Activated naive CD8-positive, alpha-beta T cell treated with anti-CD3 and anti-CD28 coated beads, Interleukin-2, amount 50 U/mL, for 16 hours (primary cell): ENCODE measurements around the gene FAM98C.
"Not testable (repeated sequence)": the region's sequence is repeated elsewhere in the genome, so short reads cannot be mapped to it uniquely, and the experiment has no call there.

Experiments
- DNase-seq: peaks from one replicate; pipeline ENCODE4 v3.0.0-alpha.2; 2020; ENCODE audit warnings: low read depth, low spot score

The FAM98C gene

GRCh38 chr19:38425810-38426466, 23.0 kb downstream of the FAM98C start, which contains the start of gene RASGRP4:
TSS of gene RASGRP4 (minus strand) at chr19:38426219. CDS start at chr19:38426091, 128 bp downstream.
- no peak for DNase-seq

DNA sequence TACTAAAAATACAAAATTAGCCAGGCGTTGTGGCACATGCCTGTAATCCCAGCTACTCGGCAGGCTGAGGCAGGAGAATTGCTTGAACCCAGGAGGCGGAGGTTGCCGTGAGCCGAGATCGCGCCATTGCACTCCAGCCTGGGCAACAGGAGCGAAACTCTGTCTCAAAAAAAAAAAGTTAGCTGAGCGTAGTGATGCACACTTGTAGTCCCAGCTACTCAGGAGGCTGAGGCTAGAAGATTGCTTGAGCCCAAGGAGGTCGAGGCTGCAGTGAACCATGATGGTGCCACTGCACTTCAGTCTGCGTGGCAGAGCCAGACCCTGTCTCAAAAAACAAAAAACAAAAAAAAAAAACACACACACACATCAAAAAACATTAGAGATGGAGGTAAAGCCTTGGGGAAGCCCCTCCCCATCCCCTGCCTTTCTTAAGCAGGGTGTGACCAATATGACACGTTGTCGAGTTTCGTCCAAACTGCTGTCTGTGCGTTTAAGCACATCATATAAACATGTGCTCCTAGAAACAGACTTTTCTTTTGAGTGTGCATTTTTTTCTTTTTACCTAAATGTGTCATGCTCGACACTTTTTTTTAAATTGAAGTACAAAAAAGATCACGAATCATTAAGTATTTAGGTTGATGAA, 24.3 kb downstream of the FAM98C start:
- not testable (repeated sequence) for DNase-seq

DNA sequence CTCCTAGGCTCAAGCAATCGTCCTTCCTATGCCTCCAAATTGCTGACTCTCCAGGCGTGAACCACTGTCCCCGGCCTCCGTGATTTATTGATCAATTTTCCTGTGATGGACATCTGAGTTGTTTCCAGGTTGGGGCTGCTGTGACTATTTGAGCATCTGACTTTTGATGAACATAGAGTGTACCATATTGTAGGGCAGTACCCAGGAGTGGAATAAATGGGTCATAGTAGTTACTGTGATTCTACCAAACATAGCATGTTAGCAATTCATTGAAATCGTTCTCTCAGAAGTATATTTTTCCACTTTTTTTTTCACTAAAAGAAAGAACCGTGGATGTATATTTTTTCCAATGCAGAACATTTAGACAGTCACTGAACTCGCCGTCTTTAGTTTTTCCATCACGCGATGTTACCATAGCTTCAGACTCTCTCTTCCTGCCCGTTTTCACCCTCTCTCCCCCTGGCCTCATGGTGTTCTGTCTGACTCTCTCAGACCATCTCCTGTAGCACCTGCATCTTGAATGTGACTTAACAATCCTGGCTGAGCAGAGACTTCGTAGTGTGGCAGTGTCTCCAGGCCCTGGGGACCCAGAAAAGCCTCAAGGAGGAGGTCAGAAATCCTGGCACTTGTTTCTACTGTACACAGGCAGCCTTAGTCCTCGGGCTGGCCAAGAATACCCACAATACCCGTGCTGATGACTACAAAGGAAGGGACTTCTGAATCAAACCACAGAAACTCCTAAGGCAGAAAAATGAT, 26.3 kb downstream of the FAM98C start:
- DNase-seq = no peak

DNA sequence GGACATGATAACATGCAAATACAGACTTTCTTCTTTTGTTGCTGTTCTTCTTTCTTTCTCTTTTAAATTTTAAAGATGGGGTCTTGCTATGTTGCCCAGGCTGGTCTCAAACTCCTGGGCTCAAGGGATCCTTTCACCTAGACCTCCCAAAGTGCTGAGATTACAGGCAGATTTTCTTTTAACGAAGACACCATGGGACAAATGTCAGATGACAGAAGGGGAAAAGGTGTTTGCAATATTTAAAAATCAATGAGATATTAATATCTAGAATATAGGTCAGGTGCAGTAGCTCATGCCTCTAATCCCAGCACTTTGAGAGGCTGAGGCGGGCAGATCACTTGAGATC, 26.9 kb downstream of the FAM98C start:
- DNase-seq = no peak

GRCh38 chr19:38430931-38431330, 28.0 kb downstream of the FAM98C start:
- no peak for DNase-seq

GRCh38 chr19:38433268-38433733, 30.4 kb downstream of the FAM98C start, which contains the start of gene RYR1:
TSS of gene RYR1 (plus strand) at chr19:38433691. CDS start at chr19:38433830, 139 bp downstream.
- no peak for DNase-seq

- DNase-seq = no peak
Observed at GRCh38 chr19:38434549-38435051, 31.7 kb downstream of the FAM98C start.

DNA sequence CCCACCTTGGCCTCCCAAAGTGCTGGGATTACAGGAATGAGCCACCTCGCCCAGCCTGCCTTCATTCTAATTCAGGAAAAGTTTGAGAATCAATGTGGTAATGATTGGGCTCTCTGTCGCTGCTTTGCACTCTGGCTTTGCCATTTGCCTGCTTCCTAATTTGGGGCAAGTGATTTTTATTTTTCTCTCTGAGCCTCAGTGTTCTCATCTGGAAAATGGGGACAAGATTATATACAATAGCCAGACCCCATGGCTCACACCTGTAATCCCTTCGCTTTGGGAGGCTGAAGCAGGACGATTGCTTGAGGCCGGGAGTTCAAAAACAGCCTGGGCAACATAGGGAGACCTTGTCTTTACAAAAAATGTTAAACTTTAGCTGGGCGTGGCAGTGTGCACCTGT, 34.4 kb downstream of the FAM98C start:
- DNase-seq = no peak

GRCh38 chr19:38437917-38438316, 35.0 kb downstream of the FAM98C start:
- DNase-seq = no peak

GRCh38 chr19:38440592-38440991, 37.7 kb downstream of the FAM98C start:
- no peak for DNase-seq

DNA sequence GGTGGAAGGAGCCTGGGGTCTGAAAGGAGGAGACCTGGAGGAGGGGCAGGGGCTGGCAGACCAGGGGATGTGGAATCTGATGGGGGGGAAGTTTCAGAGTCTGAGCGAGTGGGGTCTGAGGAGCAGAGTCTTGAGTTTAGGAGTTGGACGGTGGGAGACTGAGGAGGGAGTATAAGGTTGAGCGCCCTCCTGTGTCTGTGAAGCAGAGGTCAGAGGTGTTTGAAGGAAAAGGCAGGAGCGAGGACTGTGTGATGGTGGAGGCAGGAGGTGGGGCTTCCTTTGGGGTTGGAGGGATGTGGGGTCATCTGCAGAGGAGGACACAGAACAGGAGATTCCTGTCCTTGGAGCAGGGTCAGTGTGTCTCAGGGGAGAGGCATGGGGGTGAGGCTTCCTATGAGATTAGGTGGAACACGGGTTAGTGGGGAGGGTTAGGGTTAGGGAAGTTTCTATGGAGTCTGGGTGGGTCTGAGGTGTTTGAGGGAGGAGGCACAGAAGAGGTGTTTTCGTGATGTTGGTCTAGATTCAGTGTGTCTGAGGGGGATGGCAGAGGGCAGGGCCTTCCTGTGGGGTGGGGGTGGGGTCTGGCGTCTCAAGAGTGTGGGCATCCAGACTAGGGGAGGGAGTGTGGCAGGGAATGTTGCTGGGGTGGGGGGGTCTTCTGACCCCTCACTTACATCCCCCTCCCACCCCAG, 38.9 kb downstream of the FAM98C start:
- no peak for DNase-seq

- DNase-seq = no peak
Observed at GRCh38 chr19:38442736-38443135, 39.8 kb downstream of the FAM98C start.

- no peak for DNase-seq
Observed at GRCh38 chr19:38443458-38443999, 40.6 kb downstream of the FAM98C start.

DNA sequence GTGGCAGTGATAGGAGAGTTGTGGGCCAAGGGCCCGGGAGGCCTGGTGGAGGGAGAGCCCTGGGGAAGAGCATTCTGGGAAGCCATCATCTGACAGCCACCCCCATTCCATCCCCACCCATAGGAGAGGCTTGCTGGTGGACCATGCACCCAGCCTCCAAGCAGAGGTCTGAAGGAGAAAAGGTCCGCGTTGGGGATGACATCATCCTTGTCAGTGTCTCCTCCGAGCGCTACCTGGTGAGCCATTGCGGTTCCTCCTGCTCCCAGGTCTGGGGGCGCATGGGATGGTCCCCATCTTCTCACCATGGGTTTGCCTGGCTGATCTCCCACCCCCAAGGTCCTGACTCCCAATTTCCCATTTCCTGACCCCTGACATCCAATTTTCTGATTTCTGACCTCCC, 41.1 kb downstream of the FAM98C start:
- DNase-seq = no peak

DNA sequence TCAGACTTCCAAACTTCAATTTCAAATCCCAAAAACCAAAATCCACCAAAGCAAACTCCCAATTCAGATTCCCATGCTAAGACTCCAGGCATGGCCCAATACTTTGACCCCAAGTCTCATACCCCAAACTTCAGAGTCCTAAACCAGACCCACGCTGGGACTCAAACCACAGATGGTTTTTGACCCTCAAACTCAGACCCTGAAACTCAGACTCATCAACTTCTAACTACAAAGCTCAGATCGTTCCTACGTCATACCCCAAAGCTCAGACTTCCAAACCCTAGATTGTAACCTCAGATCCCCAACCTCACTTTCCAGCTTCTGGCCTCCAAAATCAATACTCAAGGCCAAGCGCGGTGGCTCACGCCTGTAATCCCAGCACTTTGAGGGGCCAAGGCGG, 42.5 kb downstream of the FAM98C start:
- DNase-seq = no peak

GRCh38 chr19:38448225-38448624, 45.3 kb downstream of the FAM98C start:
- DNase-seq = no peak

DNA sequence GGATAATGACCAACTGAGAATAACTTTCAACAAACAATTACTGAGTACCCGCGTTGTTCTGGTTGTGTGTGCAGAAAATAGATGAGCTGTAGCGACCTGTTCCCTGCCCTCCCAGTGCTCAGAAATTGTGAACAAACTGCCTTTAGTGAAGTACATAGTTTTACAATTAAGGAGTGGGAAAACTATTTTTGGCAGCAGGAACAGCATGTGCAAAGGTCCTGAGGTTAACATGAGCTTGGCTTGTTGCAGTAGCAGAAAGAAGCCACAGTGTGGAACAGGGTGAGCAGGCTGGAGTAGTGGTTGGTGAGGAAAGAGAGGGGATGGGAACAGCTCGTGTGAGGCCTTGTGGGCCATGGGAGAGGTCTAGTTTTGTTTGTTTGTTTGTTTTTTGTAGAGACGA, 46.6 kb downstream of the FAM98C start:
- DNase-seq = no peak

DNA sequence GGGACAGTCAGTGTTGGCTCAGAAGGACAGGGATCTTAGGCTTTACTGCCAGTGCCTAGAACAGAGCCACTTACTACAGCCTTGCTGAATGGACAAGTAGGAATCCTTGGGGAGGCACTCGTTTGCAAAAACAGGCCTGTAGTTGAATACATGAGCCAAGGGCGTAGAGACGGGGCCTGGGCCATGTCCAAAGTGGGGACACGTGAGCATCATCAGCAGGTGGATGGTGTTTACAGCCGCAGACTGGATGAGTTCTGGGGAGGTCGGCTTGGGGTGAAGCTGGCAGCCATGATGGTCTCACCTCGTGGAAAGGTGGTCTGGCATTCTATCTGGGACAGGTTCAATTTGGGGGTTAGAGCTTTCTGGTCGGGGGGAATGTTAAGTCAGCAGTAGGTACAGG, 48.1 kb downstream of the FAM98C start:
- DNase-seq = no peak

DNA sequence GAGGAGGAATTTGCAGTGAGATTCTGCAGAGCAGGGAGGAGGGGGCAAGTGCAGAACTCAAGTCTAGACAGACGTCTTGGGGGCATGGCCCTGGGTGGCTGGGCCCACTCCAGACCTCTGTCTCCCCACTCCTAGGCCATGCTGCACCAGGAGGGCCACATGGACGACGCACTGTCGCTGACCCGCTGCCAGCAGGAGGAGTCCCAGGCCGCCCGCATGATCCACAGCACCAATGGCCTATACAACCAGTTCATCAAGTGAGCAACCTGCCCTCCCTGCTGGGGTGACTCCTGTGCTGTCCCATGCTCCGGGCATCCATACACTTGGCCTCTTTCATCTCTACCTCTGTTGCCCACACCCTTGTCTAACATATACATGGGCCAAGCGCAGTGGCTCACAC, 48.7 kb downstream of the FAM98C start:
- no peak for DNase-seq

- DNase-seq = no peak
Observed at GRCh38 chr19:38452430-38453366, 49.8 kb downstream of the FAM98C start.
